IPS-NIHi11 (cell line): ENCODE results near the gene COPB1.
"Not testable (repeated sequence)": the region's sequence is repeated elsewhere in the genome, so short reads cannot be mapped to it uniquely, and the experiment has no call there.

Experiments used
- DNase-seq: peaks from one replicate; pipeline ENCODE4 v3.0.0; 2012; ENCODE audit warnings: mixed read lengths, low spot score

Gene COPB1, protein sequence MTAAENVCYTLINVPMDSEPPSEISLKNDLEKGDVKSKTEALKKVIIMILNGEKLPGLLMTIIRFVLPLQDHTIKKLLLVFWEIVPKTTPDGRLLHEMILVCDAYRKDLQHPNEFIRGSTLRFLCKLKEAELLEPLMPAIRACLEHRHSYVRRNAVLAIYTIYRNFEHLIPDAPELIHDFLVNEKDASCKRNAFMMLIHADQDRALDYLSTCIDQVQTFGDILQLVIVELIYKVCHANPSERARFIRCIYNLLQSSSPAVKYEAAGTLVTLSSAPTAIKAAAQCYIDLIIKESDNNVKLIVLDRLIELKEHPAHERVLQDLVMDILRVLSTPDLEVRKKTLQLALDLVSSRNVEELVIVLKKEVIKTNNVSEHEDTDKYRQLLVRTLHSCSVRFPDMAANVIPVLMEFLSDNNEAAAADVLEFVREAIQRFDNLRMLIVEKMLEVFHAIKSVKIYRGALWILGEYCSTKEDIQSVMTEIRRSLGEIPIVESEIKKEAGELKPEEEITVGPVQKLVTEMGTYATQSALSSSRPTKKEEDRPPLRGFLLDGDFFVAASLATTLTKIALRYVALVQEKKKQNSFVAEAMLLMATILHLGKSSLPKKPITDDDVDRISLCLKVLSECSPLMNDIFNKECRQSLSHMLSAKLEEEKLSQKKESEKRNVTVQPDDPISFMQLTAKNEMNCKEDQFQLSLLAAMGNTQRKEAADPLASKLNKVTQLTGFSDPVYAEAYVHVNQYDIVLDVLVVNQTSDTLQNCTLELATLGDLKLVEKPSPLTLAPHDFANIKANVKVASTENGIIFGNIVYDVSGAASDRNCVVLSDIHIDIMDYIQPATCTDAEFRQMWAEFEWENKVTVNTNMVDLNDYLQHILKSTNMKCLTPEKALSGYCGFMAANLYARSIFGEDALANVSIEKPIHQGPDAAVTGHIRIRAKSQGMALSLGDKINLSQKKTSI

DNA sequence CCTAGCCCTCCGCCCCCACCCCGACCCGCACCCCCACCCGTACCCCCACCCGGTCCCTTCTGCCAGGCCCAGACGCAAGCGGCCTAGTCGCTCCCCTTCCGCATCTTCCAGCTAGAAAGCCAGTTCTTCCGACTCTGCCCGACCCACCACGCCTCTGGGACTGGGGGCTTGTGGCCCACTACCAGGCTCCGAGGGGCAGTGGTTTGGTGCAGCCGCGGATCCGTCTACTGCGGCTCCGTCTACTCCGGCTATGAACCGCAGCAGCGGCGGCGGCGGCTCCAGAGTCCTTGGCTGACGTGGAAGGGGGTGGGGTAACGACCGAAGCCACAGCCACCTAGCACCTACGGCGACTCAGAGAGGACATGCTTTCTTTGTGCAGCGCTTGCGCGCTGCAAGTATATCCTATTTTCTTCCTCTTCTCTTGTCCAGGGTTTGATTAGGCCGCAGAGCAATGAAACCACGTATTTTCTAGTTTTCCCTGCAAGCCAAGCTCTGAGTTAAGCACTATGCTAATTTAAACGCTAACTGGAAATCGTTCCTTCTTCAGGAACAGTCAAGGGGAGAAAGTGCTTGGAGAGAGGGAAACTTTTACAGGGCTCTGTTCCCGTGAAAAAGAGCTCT is at the start of gene COPB1:
COPB1 (minus strand) TSS at position 252 of the 621 bp plus-strand sequence. CDS start 883 bp downstream, outside the sequence.
- peak; percentile 91 for DNase-seq

DNA sequence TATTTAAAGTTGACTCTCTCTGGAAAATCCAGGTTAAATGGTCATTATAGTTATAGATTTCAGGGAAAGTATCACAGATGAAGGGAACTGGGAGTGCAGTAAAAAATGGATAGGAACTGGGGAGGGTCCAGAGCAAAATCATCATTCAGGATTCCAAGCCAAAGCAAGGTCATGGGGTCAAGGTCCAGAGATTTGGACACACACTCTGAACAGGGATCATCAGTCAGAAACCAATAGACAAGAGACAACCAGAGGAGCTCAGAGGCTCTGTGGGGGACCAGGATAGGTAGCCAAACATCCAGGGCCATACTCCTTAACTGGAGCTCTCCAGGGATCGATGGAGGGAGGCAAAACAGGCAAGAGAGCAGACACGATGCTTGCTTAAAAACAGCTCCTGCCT is 47.8 kb upstream of the COPB1 start:
- DNase-seq, result no peak

DNA sequence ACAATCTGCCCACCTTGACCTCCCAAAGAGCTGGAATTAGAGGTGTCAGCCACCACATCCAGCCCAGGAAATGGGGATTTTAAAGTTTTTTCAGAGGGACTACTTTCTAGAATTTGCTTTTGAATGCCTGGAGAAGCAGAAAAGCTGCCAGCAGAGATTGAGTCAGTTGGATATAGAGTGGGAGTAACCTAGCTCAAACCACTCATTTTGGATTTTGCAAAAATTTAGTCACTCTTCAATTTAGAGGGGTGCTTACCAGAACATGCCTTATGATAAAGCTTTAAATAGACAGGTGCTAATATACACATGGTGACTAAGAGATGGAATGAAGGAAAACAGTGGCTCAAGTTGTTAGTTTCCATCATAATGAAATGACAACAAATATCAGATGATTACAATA is 47.1 kb upstream of the COPB1 start:
- DNase-seq, result no peak

DNA sequence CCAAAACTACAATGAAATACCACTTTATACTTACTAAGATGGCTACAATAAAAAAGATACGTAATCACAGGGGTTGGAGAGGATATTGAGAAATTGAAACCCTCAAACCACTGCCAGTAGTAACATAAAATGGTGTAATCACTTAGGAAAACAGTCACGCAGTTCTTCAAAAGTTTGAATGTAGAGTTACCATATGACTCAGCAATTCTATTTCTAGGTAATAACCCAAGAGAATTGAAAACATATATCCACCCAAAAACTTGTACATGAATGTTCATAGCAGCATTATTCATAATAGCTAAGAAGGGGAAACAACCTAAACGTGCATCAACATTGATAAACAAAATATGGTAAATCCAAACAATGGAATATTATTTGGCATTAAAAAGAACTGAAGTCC is 45.0 kb upstream of the COPB1 start:
- no peak for DNase-seq

DNA sequence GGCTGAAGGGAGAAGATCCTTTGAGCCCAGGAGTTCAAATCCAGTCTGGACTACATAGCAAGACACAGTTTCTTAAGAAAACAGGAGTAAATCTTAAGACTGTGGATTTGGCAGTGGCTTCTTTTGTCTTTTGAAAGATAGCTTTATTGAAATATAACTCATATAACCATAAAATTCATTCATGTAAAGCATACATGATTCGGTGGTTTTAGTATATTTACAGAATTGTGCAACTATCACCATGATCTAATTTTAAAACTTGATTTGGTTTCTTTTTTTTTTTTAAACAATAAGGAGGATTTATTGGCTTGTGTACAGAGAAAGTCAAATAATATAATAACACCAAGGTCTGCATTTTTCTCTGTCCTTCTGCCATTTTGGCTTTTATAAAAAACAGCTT is 43.6 kb upstream of the COPB1 start:
- DNase-seq, result no peak

DNA sequence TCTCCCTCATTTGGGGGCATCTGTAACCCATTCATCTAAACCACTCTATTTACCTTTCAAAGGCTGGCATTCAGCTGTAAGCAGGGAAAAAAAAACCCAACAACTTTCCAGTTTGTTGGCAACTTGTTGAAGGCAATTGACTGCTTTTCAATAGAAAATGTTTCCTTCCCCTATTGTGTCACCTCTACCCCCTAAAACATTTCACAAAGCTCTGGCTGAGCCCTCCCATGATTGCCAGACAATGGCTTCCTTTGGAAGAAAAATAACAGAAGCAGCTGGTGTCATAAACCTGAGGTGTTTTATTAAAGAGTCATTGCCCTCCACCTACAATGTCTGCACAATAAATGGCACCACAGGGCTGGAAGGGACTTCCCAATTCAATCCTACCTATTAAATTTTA is 42.7 kb upstream of the COPB1 start:
- no peak for DNase-seq

DNA sequence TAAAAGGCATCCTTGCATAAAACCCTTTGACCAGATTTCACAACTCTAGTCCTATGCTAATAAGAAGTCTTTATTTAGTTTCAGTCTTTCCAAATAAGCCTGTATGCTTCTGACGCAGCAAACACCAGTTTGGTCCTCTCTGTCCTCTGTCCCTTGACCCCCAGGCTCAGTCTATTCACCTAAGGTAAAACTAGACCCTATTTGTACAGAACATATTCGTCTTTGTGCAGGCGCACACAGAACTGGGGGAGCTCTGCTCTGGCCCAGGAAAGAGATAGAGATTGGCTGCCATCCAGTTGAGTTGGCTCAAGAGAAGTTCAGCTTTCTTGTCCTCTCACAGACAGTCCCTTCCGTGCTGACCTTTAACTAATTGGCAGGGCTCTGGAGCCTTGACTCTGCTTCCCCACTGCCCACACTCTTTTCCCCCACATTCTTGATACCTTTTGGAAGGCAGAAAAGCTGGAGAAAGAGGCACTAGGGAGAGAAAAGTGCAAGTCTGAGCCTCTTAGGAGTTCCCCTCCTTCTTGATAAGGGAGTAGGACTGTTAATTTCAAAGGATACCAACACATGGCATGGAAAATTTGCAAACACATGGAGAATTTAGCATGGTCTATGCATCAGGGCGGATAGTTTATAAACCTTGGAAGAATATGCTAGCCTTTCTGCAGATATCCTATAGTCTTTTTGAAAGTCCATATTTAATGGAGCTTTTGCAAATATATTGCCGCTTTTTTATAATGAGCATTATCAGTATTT is 41.8 kb upstream of the COPB1 start:
- DNase-seq, result no peak

DNA sequence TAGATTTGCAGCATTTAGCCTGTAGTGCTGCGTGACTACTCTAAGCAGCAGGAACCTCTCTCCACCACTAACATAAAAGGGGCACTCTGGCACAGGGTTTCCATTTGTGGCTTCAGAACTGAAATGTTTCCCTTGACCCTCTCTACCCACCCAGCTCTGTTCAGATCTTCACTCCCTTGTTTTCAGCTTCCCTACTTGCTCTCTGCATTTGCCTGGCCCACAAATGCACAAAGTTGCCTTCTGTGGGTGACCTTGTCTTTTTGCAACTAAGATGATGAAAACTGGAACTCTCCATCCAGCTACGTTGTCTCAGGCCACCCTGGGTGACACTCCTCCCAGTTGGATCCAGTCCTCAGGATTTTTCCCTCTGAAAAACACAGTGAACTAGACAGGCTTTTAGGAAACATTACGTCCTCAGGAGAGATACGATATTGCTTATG is 40.4 kb upstream of the COPB1 start:
- DNase-seq, result no peak

DNA sequence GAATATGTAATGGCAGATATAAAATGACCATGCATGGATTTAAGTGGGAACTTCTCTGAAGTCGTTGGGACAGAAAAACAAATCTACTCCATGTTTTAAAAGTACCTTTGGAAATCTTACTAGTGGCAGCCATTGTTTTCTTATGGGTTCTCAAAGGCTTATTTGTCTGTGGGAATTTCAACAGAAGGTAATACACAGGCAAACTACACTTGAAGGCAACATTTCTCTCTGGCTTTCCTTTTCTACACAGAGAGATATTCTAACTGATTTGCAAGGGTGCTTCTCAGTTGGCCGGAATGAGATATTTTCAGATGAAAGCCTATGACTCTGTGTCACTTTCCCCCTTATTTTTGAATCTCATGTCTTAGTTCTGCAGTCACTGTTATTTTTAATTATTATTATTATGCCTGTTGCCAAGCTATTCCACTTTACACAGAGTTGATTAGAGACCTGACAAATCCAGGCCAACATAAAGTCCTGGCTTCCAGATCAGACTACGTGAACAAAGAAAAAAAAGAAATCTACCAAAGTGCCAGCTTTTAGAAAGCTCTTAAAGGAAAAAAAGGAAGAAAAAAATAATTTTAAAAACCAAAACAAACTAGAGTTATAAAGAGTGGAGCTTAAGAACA is 39.4 kb upstream of the COPB1 start:
- no peak for DNase-seq

DNA sequence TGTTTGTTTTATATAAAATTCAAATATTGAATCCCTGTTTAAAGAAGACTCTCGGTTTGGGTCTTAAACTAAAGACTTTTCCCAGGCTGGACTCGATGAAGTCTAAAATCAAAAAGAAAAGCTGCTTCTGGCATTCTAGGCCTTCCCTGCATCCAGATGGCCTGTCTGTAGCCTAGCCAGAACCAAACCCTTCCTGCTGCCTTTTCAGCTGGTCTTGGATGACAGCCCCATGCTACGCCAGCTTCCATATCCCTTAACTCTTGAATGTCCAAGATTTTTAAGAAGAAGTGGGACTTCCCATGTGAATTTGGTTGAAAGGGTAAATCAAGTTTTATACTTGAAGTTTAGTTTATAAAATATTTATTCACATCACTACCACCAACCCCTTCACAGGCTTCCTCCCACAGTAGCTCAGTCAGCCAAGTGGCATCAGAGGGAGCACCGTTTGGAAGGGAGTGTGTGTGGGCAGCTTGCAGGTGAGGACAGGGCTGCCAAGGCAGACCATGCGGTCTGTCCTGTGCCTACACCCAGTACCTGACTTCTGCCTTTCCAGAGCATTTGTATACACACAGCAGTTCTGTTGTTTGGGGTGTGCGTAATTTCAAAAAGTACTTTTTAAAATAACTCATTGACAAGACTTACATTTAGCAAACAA is 38.8 kb upstream of the COPB1 start:
- no peak for DNase-seq

DNA sequence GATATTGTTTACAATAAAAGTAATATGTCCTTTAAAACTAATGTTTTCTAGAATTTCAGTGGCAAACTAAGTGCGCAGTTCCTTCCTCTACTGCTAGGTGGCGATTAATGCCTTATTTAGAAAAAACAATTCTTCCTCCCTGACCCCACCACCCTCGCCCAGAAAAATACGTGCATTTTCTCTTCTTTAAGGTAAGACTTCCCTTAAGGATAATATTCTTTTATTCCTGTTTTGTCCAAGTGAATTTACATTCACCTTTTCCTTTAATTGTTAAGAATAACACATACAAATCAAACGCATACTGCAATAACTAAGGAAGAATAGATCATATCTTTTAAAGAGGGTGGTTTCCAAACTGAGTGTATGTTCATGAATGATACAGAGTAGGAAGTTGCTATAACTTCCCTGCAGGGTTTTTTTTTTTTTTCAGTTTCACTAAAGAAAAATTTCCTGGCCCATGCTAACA is 37.6 kb upstream of the COPB1 start:
- peak; percentile 63 for DNase-seq

DNA sequence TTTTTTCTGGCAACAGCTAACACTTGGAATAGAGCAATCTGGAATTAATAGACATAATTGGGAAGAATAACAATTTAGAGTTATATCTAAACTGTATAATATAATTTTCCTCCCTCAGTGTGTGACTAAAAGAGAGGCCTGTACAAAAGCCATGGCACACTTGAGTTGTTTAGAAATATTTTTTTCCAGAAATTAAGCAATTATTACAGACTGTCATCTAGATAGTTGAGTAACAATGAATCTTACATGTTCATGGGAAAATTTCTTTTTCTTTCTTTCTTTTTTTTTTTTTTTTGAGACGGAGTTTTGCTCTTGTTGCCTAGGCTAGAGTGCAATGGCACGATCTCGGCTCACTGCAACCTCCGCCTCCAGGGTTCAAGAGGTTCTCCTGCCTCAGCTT is 35.6 kb upstream of the COPB1 start:
- DNase-seq, result not testable (repeated sequence)

DNA sequence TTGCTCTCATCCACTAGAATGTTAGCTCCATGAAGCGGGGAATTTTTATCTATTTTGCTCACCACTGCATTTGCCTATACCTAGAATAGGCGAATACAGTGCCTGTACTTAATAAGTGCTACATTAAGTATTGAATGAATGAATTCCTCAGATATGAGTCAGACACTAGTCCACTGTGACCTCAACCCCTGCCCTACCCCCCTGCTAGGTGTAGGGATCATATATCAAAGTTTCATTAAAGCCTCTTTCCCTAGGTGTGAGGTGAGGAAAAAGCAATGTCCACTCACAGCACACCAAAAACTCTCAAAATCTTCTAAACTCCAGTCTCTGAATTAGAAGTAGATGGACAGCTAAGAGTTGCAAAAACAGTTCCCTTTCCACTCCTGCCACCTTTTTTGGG is 30.3 kb upstream of the COPB1 start:
- peak; percentile 32 for DNase-seq

DNA sequence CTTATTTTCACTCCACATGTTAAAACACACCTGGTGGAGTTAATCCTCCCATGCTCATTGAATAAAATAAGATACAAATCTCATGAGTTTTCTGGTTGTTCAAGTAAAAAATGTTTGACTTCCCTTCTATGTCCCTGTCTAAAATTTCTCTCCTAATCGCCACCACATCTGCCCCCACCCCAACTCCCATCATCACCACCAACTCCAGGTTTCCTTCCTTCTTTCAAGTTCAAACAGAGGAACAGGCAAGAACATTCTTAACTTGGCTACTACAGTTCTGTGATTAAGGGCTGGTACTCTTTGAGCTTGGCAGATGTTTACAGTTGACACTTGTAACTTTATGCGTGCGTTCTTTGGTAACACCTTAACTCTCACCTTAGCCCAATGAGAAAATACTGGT is 29.7 kb upstream of the COPB1 start:
- DNase-seq, result no peak

DNA sequence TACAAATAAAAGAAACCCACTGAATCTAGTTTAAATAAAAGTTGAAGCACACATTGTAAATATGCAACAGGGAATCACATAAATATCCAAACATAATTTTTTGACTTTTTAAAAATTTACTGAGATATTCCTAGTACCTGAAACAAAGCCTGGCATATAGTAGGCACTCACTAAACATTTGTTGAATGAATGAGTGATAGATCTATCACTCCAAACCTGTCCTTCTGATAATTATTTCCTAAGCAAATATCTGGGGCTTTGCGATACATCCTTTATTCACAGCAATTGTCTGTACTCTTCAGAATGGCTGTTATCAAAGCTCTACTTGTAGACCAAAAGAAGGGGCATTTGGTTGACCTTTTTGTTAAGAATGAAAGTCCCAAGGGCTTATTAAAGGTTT is 23.2 kb upstream of the COPB1 start:
- no peak for DNase-seq

DNA sequence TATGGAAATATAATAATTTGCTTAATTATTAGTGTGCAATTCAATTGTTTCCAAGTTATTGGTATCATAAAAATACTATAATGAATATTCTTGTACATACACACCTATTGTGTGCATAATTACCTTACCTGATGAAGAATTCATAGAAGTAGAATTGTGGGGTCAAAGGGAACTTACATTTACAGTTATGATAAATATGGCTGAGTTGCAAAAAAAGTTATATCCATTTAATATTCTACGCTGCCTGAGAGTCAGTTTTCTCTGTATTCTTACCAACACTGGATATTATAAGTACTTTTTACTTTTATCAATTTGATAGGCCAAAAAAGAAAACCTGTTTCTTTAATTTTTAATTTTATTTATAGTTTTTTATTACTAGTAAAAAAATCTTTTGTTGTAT is 22.6 kb upstream of the COPB1 start:
- DNase-seq, result no peak

DNA sequence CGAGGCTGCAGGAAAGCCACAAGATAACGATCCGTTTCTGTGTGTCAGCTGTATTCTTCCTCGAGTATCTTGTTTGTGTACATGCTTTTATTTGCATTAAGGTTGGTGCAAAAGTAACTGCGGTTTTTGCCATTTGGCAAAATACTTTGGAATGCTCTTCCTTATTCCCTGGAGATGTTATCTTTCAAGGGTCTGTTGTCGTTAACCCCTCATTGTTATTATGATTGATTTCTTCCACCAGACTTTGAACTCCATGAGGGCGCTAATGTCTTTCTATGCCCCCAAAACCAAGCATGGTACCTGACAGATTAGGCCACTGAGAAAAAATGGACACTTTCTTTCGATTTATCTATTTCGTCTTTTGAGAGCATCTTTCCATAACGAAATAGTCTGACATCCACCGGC is 21.1 kb upstream of the COPB1 start:
- no peak for DNase-seq

DNA sequence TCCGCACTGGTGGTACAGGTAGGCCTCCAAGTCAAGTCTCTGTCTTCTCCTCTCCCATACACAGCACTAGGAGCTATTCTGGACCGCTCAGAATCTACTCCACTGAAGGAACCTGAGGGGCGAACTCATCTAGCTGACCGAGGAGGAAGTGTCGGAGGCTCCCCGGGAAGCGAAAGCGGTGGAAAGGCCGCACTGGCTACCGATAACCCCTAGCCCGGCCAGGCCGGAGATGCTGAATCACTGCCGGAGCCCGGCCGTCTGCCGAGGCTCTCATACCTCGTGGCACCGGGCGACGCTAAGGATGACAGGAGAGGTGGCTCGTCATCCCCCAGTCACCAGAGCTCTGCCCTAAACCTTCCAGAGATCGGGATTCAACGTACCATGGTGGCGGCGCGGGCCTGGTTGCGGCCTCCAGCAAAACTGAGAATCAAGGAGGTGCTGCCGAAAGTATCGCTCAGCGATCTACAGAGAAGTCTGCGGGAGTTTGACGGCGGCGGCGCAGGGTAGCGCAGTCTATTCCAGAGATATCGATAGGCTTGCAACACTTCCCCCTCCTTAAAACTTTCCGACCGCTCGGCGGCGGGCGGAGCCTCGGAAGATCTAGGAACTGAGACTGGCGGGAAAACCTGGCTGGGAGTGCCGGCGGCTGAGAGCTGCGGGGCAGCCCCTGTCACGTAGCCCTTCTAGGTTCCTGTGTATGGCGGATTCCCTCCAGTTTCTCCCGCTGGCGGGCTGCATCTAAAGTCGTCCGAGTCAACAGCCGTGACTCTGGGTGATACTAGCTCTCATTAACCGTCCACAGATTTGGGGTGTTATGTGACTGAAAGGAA is 20.5 kb upstream of the COPB1 start, which contains the start of gene PSMA1:
PSMA1 (minus strand) TSS at position 470 of the 830 bp plus-strand sequence; CDS start at position 383, 87 bp downstream.
- DNase-seq, result peak; percentile 92

DNA sequence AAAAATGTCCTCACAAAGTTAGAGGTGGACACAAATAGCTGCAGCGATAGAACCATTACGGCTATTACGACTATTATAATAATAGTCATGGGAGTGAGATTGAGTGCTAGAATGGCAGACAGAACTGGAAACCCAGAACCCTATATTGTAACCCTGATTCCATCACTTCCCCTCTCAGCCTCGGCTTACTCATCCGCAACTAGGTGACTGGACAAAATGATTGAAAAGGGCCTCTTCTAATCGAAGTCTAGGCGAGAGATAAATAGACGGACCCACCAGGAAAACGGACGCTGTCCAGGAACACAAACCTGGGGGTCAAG is 19.9 kb upstream of the COPB1 start:
- DNase-seq, result no peak

DNA sequence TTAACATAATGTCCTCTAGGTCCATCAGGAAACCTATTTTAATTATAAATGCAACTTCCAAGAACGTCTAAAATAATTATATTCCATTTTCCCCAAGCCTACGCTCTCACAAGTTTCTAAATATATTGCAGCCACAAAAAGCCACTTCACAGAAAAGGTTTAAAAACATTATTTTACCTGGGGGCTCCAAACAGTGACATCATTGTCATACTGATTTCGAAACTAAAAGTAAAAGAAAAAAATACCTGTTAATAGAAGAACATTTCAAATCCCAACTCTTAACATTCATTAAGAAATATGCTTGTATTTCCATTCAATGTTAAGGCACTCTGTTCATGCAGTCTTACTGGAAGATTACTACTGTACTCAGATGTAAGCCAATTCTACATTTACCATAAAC is 19.2 kb upstream of the COPB1 start:
- no peak for DNase-seq
